Measurements from ENCODE around the gene CCN6.
A peak's percentile ranks its signal among the peaks of the same experiment; 100 is the strongest.
"Not testable (repeated sequence)": the region's sequence is repeated elsewhere in the genome, so short reads cannot be mapped to it uniquely, and the experiment has no call there.

Gene CCN6

GRCh38 chr6:112081569-112081968, 27.7 kb downstream of the CCN6 start:
- no peaks in the 10 kb centered on the region for H3K9me3 ChIP-seq (ENCODE audit: control insufficient read depth in 2 of 2, low read length in 2 of 2)
- H3K36me3 ChIP-seq (ENCODE audit: control insufficient read depth in 2 of 2, insufficient read depth in 2 of 2, low read length in 2 of 2), result peaks cover 5 to 11% of the 10 kb centered on the region in 2 donors
- H3K9ac ChIP-seq (ENCODE audit: low read depth in 1 of 2, low read length in 2 of 2), result no peak overlapping the region
- H3K4me3 ChIP-seq (ENCODE audit: low read length in 2 of 2), result no peak overlapping the region
- no peak overlapping the region for H3K27ac ChIP-seq (ENCODE audit: low read depth in 2 of 2, low read length in 2 of 2)
- no peaks in the 10 kb centered on the region for H3K27me3 ChIP-seq (ENCODE audit: control insufficient read depth in 2 of 2, insufficient read depth in 2 of 2, low read length in 2 of 2)
- peaks cover 1 to 3% of the 10 kb centered on the region in 2 donors for H3K4me1 ChIP-seq (ENCODE audit: control insufficient read depth in 2 of 2, insufficient read depth in 2 of 2, low read length in 2 of 2)

- Histone ChIP-seq H3K4me3 (ENCODE audit: low read length in 2 of 2) (no peak overlapping the region), H3K9ac (ENCODE audit: low read depth in 1 of 2, low read length in 2 of 2) (no peak overlapping the region), H3K4me1 (ENCODE audit: control insufficient read depth in 2 of 2, insufficient read depth in 2 of 2, low read length in 2 of 2) (peaks cover 3% of the 10 kb centered on the region in 2 donors), H3K27me3 (ENCODE audit: control insufficient read depth in 2 of 2, insufficient read depth in 2 of 2, low read length in 2 of 2) (no peaks in the 10 kb centered on the region), H3K27ac (ENCODE audit: low read depth in 2 of 2, low read length in 2 of 2) (no peak overlapping the region), H3K36me3 (ENCODE audit: control insufficient read depth in 2 of 2, insufficient read depth in 2 of 2, low read length in 2 of 2) (peaks cover 2 to 5% of the 10 kb centered on the region in 2 donors), H3K9me3 (ENCODE audit: control insufficient read depth in 2 of 2, low read length in 2 of 2) (no peaks in the 10 kb centered on the region)
Measured at GRCh38 chr6:112085286-112086065, 31.6 kb downstream of the CCN6 start.

GRCh38 chr6:112086744-112087135, 32.8 kb downstream of the CCN6 start:
- Histone ChIP-seq H3K27me3 (ENCODE audit: control insufficient read depth in 2 of 2, insufficient read depth in 2 of 2, low read length in 2 of 2) (no peaks in the 10 kb centered on the region), H3K9ac (ENCODE audit: low read depth in 1 of 2, low read length in 2 of 2) (peak overlapping the region; percentile 71 to 75), H3K4me3 (ENCODE audit: low read length in 2 of 2) (peak overlapping the region; percentile 80 to 94), H3K4me1 (ENCODE audit: control insufficient read depth in 2 of 2, insufficient read depth in 2 of 2, low read length in 2 of 2) (peaks cover 3% of the 10 kb centered on the region in 2 donors), H3K36me3 (ENCODE audit: control insufficient read depth in 2 of 2, insufficient read depth in 2 of 2, low read length in 2 of 2) (peaks cover 0 to 4% of the 10 kb centered on the region in 2 donors), H3K9me3 (ENCODE audit: control insufficient read depth in 2 of 2, low read length in 2 of 2) (no peaks in the 10 kb centered on the region), H3K27ac (ENCODE audit: low read depth in 2 of 2, low read length in 2 of 2) (peak overlapping the region; percentile 68 to 74)

GRCh38 chr6:112087136-112087911, 33.4 kb downstream of the CCN6 start, which contains the start of the genes FAM229B and TUBE1:
TSS of gene FAM229B (plus strand) at chr6:112087591. CDS start at chr6:112099284, 11,693 bp downstream.
TSS of gene TUBE1 (minus strand) at chr6:112087482. CDS start at chr6:112087434, 48 bp downstream.
- H3K36me3 ChIP-seq (ENCODE audit: control insufficient read depth in 2 of 2, insufficient read depth in 2 of 2, low read length in 2 of 2), result no peaks in the 10 kb centered on the region
- H3K27me3 ChIP-seq (ENCODE audit: control insufficient read depth in 2 of 2, insufficient read depth in 2 of 2, low read length in 2 of 2), result no peaks in the 10 kb centered on the region
- H3K9ac ChIP-seq (ENCODE audit: low read depth in 1 of 2, low read length in 2 of 2), result peak within 1 kb of the TSS; percentile 71 to 75
- H3K9me3 ChIP-seq (ENCODE audit: control insufficient read depth in 2 of 2, low read length in 2 of 2), result no peaks in the 10 kb centered on the region
- H3K27ac ChIP-seq (ENCODE audit: low read depth in 2 of 2, low read length in 2 of 2), result peak within 1 kb of the TSS; percentile 68 to 74
- H3K4me1 ChIP-seq (ENCODE audit: control insufficient read depth in 2 of 2, insufficient read depth in 2 of 2, low read length in 2 of 2), result peaks cover 3% of the 10 kb centered on the region in 2 donors
- peak within 1 kb of the TSS; percentile 80 to 94 for H3K4me3 ChIP-seq (ENCODE audit: low read length in 2 of 2)

- H3K9ac ChIP-seq (ENCODE audit: low read depth in 1 of 2, low read length in 2 of 2), result peak overlapping the region; percentile 71 to 75
- H3K27me3 ChIP-seq (ENCODE audit: control insufficient read depth in 2 of 2, insufficient read depth in 2 of 2, low read length in 2 of 2), result no peaks in the 10 kb centered on the region
- no peaks in the 10 kb centered on the region for H3K36me3 ChIP-seq (ENCODE audit: control insufficient read depth in 2 of 2, insufficient read depth in 2 of 2, low read length in 2 of 2)
- peaks cover 3% of the 10 kb centered on the region in 2 donors for H3K4me1 ChIP-seq (ENCODE audit: control insufficient read depth in 2 of 2, insufficient read depth in 2 of 2, low read length in 2 of 2)
- H3K9me3 ChIP-seq (ENCODE audit: control insufficient read depth in 2 of 2, low read length in 2 of 2), result no peaks in the 10 kb centered on the region
- H3K27ac ChIP-seq (ENCODE audit: low read depth in 2 of 2, low read length in 2 of 2), result peak overlapping the region; percentile 68 to 74
- H3K4me3 ChIP-seq (ENCODE audit: low read length in 2 of 2), result peak overlapping the region; percentile 80 to 94
Measured at GRCh38 chr6:112087916-112088315, 34.0 kb downstream of the CCN6 start.

- Histone ChIP-seq H3K4me3 (ENCODE audit: low read length in 2 of 2) (no peak overlapping the region), H3K27ac (ENCODE audit: low read depth in 2 of 2, low read length in 2 of 2) (no peak overlapping the region), H3K9me3 (ENCODE audit: control insufficient read depth in 2 of 2, low read length in 2 of 2) (no peaks in the 10 kb centered on the region), H3K27me3 (ENCODE audit: control insufficient read depth in 2 of 2, insufficient read depth in 2 of 2, low read length in 2 of 2) (no peaks in the 10 kb centered on the region), H3K9ac (ENCODE audit: low read depth in 1 of 2, low read length in 2 of 2) (no peak overlapping the region), H3K36me3 (ENCODE audit: control insufficient read depth in 2 of 2, insufficient read depth in 2 of 2, low read length in 2 of 2) (no peaks in the 10 kb centered on the region), H3K4me1 (ENCODE audit: control insufficient read depth in 2 of 2, insufficient read depth in 2 of 2, low read length in 2 of 2) (no peaks in the 10 kb centered on the region)
Measured at GRCh38 chr6:112096901-112097300, 43.0 kb downstream of the CCN6 start.

GRCh38 chr6:112100561-112100960, 46.7 kb downstream of the CCN6 start:
- no peak overlapping the region for H3K27ac ChIP-seq (ENCODE audit: low read depth in 2 of 2, low read length in 2 of 2)
- H3K36me3 ChIP-seq (ENCODE audit: control insufficient read depth in 2 of 2, insufficient read depth in 2 of 2, low read length in 2 of 2), result no peaks in the 10 kb centered on the region
- no peak overlapping the region for H3K9ac ChIP-seq (ENCODE audit: low read depth in 1 of 2, low read length in 2 of 2)
- H3K27me3 ChIP-seq (ENCODE audit: control insufficient read depth in 2 of 2, insufficient read depth in 2 of 2, low read length in 2 of 2), result no peaks in the 10 kb centered on the region
- H3K4me1 ChIP-seq (ENCODE audit: control insufficient read depth in 2 of 2, insufficient read depth in 2 of 2, low read length in 2 of 2), result no peaks in the 10 kb centered on the region
- H3K9me3 ChIP-seq (ENCODE audit: control insufficient read depth in 2 of 2, low read length in 2 of 2), result no peaks in the 10 kb centered on the region
- H3K4me3 ChIP-seq (ENCODE audit: low read length in 2 of 2), result no peak overlapping the region

- not testable (repeated sequence) for H3K36me3 ChIP-seq (ENCODE audit: control insufficient read depth in 2 of 2, insufficient read depth in 2 of 2, low read length in 2 of 2); H3K9me3 ChIP-seq (ENCODE audit: control insufficient read depth in 2 of 2, low read length in 2 of 2); H3K4me3 ChIP-seq (ENCODE audit: low read length in 2 of 2); H3K27me3 ChIP-seq (ENCODE audit: control insufficient read depth in 2 of 2, insufficient read depth in 2 of 2, low read length in 2 of 2); H3K9ac ChIP-seq (ENCODE audit: low read depth in 1 of 2, low read length in 2 of 2); H3K27ac ChIP-seq (ENCODE audit: low read depth in 2 of 2, low read length in 2 of 2); H3K4me1 ChIP-seq (ENCODE audit: control insufficient read depth in 2 of 2, insufficient read depth in 2 of 2, low read length in 2 of 2)
Measured at GRCh38 chr6:112106026-112106425, 52.1 kb downstream of the CCN6 start.

- H3K9me3 ChIP-seq (ENCODE audit: control insufficient read depth in 2 of 2, low read length in 2 of 2), result no peaks in the 10 kb centered on the region
- no peaks in the 10 kb centered on the region for H3K27me3 ChIP-seq (ENCODE audit: control insufficient read depth in 2 of 2, insufficient read depth in 2 of 2, low read length in 2 of 2)
- H3K36me3 ChIP-seq (ENCODE audit: control insufficient read depth in 2 of 2, insufficient read depth in 2 of 2, low read length in 2 of 2), result peaks cover 0 to 2% of the 10 kb centered on the region in 2 donors
- H3K27ac ChIP-seq (ENCODE audit: low read depth in 2 of 2, low read length in 2 of 2), result no peak overlapping the region
- no peaks in the 10 kb centered on the region for H3K4me1 ChIP-seq (ENCODE audit: control insufficient read depth in 2 of 2, insufficient read depth in 2 of 2, low read length in 2 of 2)
- no peak overlapping the region for H3K4me3 ChIP-seq (ENCODE audit: low read length in 2 of 2)
- H3K9ac ChIP-seq (ENCODE audit: low read depth in 1 of 2, low read length in 2 of 2), result no peak overlapping the region
Measured at GRCh38 chr6:112106562-112106961, 52.7 kb downstream of the CCN6 start.

- Histone ChIP-seq H3K27ac (ENCODE audit: low read depth in 2 of 2, low read length in 2 of 2) (no peak overlapping the region), H3K9ac (ENCODE audit: low read depth in 1 of 2, low read length in 2 of 2) (no peak overlapping the region), H3K36me3 (ENCODE audit: control insufficient read depth in 2 of 2, insufficient read depth in 2 of 2, low read length in 2 of 2) (peaks cover 0 to 2% of the 10 kb centered on the region in 2 donors)
Measured at GRCh38 chr6:112109262-112109661, 55.4 kb downstream of the CCN6 start.

More at GRCh38 chr6:112109262-112109661, 55.4 kb downstream of the CCN6 start:
- H3K27me3 ChIP-seq (ENCODE audit: control insufficient read depth in 2 of 2, insufficient read depth in 2 of 2, low read length in 2 of 2), result no peaks in the 10 kb centered on the region
- no peaks in the 10 kb centered on the region for H3K9me3 ChIP-seq (ENCODE audit: control insufficient read depth in 2 of 2, low read length in 2 of 2)
- H3K4me1 ChIP-seq (ENCODE audit: control insufficient read depth in 2 of 2, insufficient read depth in 2 of 2, low read length in 2 of 2), result no peaks in the 10 kb centered on the region
- no peak overlapping the region for H3K4me3 ChIP-seq (ENCODE audit: low read length in 2 of 2)

Measured in mucosa of rectum (tissue), 2 donors.